ENCODE results near the gene MUSK.
"Not testable (repeated sequence)": the region's sequence is repeated elsewhere in the genome, so short reads cannot be mapped to it uniquely, and the experiment has no call there.

MUSK gene

DNA sequence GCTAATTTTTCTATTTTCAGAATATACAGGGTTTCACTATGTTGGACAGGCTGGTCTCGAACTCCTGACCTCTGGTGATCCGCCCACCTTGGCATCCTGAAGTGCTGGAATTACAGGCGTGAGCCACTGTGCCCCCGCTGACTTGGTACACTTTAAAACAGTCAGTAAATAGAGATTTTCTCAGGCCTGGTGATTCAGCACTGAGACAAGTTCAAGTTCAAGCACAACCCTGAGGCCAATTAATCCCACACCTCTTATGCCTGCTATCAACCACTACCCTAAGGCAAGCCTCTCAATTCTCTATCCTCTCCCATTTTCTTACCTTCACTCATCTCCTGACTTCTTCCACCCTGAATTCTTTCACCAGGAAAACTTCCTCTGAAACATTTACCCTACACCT, 18.9 kb downstream of the MUSK start:
- TF ChIP-seq, protein P1, sequence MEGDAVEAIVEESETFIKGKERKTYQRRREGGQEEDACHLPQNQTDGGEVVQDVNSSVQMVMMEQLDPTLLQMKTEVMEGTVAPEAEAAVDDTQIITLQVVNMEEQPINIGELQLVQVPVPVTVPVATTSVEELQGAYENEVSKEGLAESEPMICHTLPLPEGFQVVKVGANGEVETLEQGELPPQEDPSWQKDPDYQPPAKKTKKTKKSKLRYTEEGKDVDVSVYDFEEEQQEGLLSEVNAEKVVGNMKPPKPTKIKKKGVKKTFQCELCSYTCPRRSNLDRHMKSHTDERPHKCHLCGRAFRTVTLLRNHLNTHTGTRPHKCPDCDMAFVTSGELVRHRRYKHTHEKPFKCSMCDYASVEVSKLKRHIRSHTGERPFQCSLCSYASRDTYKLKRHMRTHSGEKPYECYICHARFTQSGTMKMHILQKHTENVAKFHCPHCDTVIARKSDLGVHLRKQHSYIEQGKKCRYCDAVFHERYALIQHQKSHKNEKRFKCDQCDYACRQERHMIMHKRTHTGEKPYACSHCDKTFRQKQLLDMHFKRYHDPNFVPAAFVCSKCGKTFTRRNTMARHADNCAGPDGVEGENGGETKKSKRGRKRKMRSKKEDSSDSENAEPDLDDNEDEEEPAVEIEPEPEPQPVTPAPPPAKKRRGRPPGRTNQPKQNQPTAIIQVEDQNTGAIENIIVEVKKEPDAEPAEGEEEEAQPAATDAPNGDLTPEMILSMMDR (IDR thresholded peaks at IDR 0.05; ENCODE audit: borderline replicate concordance, control extremely low read depth, extremely low read depth, insufficient read depth, missing control alignments) = no peak
- in situ Hi-C loops (cut with MboI; ENCODE audit: low sequenced_read_pairs, unreplicated experiment) = no loop called here
- no peak for DNase-seq (ENCODE audit: low spot score)

DNA sequence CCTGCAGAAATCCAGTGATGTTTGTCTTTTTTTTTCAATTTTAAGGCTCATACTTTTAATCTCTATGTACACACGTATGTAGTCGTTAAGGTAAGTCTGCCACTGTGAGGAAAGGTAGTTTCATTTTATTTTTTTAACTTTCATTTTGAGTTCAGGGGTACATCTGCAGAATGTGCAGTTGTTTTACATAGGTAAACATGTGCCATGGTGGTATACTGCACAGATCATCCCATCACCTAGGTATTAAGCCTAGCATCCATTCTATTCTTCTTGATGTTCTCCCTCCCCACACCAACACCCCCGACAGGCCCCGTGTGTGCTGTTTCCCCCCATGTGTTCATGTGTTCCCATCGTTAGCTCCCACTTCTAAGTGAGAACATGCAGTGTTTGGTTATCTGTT, 19.7 kb downstream of the MUSK start:
- in situ Hi-C loops (cut with MboI; ENCODE audit: low sequenced_read_pairs, unreplicated experiment) = no loop called here
- no peak for DNase-seq (ENCODE audit: low spot score)
- TF ChIP-seq, protein P1 (IDR thresholded peaks at IDR 0.05; ENCODE audit: borderline replicate concordance, control extremely low read depth, extremely low read depth, insufficient read depth, missing control alignments) = no peak

DNA sequence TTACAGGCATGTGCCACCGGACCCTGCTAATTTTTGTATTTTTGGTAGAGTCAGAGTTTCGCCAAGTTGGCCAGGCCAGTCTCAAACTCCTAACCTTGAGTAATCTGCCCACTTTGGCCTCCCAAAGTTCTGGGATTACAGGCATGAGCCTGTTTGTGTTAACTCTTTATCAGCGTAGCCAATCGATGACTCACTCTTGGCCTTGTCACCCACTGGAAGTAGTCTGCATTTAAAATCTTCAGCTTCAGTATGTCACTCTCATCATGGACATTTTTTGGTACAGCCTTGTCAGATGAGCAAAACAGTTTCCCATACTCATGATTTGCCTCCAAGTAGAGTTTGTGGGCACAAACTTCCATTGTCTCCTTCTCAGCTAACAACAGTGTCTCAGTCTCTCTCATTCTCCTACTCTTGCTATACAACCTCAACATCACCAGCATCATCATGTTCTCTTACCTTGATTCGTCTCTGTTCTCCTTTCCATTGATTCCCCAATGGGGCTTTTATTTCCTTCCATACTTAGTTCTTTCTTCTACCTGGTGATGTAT, 22.5 kb downstream of the MUSK start:
- in situ Hi-C loops (cut with MboI; ENCODE audit: low sequenced_read_pairs, unreplicated experiment) = no loop called here
- TF ChIP-seq, protein P1 (IDR thresholded peaks at IDR 0.05; ENCODE audit: borderline replicate concordance, control extremely low read depth, extremely low read depth, insufficient read depth, missing control alignments) = no peak
- no peak for DNase-seq (ENCODE audit: low spot score)

DNA sequence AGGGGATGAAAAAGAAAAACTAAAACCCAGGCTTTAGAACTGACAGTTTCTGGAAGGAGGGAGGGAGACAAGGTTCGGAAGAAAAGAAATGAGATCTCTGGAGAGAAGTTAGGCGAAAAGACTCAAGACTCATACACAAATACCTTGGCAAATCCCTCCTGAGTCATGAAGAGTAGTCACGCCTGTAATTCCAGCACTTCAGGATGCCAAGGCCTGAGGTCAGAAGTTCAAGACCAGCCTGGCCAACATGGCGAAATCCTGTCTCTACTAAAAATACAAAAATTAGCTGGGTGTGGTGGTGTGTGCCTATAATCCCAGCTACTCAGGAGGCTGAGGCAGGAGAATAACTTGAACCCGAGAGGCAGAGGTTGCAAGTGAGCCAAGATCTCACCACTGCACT, 27.3 kb downstream of the MUSK start:
- in situ Hi-C loops (cut with MboI; ENCODE audit: low sequenced_read_pairs, unreplicated experiment); DNase-seq (ENCODE audit: low spot score): not testable (repeated sequence)

DNA sequence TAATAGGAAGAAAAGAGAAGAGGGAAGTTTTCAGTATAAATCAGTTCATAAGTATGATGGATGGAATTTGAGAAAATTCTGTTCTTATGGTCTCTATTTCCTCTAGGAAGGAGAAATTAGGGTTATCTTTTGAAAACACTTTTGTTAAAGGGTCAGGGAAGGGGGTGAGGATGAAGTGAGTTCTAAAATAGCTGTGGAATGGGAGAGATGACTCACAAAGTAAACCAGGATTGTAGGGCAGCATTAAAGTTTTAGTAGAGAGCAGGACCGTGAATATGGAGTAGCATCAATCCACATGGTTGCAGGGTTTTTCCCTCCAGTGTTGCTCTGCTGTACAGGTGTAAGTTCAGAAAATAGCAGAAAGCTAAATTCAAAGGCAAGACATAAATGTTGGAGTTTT, 32.4 kb downstream of the MUSK start:
- TF ChIP-seq, protein P1 (IDR thresholded peaks at IDR 0.05; ENCODE audit: borderline replicate concordance, control extremely low read depth, extremely low read depth, insufficient read depth, missing control alignments) = no peak
- in situ Hi-C loops (cut with MboI; ENCODE audit: low sequenced_read_pairs, unreplicated experiment) = no loop called here
- DNase-seq (ENCODE audit: low spot score) = no peak

DNA sequence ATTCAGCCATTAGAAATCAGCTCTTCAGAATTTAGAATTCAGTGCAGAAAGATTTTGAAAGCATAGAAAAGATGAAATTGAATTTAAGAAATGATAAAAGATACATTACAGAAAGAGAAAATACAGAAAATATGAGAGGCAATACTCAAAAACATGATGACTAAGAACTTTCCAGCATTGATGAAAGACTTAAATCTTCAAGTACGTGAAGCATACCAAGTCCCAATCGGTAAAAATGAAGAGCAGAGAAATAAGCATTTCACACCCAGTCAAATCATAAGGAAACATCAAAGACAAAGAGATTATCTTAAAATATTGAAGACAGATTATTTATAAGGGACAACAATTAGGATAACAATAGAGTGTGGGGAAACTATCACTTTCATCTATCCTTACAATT, 35.1 kb downstream of the MUSK start:
- no peak for DNase-seq (ENCODE audit: low spot score)
- in situ Hi-C loops (cut with MboI; ENCODE audit: low sequenced_read_pairs, unreplicated experiment) = no loop called here

DNA sequence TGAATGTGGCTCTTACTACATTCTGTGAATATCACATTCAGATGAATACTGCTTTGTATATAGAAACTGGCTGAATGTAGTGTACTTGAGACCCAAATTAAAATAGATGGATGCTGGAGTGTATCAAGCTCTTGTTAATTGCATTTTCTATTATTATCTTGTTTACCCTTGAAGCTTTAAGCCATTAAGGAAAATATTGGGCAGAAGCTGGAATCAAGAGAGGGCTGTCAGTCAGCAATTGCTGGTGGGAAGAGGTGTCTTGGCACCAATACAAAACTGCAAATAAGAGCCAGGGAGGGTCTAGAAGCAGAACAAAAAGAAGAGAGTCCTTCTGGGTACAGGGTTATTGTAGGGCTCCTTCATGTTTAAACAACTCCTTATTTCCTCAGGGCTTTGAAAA, 38.8 kb downstream of the MUSK start:
- DNase-seq (ENCODE audit: low spot score) = no peak
- TF ChIP-seq, protein P1 (IDR thresholded peaks at IDR 0.05; ENCODE audit: borderline replicate concordance, control extremely low read depth, extremely low read depth, insufficient read depth, missing control alignments) = no peak
- in situ Hi-C loops (cut with MboI; ENCODE audit: low sequenced_read_pairs, unreplicated experiment) = no loop called here

More for the DNA sequence above, 35.1 kb downstream of the MUSK start:
- TF ChIP-seq, protein P1 (IDR thresholded peaks at IDR 0.05; ENCODE audit: borderline replicate concordance, control extremely low read depth, extremely low read depth, insufficient read depth, missing control alignments) = no peak

Data from GM13976 (cell line).